Neural progenitor cell (in vitro differentiated cells): ENCODE data around the gene CORO7.

Source experiments
- EZH2phosphoT487 ChIP-seq: fragments of 200-600 bp; sonication (generic); IDR thresholded peaks from 2 replicates; pipeline ENCODE4 v1.6.1; 2017; ENCODE audit warnings: antibody characterized with exemption
- TF ChIP-seq, protein P1 (sequence below): fragments of 200-600 bp; sonication (generic); IDR thresholded peaks from 2 replicates; pipeline ENCODE4 v1.5.1; 2017; ENCODE audit warnings: antibody characterized with exemption, mild to moderate bottlenecking

DNA sequence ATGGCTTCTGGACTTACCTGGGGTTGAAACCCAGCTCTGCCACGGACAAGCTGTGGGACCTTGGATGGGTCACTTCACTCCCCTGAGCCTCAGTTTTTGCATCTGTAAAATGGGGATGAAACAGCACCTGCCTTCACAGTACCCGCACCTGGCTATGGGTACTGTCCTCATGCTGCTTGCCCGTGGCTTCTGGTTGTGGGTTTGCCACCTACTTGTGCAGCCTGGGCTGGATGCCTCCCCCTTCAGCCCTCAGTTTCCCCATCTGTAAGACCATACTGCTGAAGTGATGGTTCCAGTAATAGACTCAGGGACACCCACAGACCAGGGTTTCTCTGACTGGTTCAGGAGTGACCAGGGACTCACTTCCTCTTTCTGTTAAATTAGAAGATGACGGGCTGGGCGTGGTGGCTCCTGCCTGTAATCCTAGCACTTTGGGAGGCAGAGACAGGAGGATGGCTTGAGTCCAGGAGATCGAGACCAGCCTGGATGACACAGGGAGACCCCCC is 91.1 kb downstream of the CORO7 start:
- no peak for TF ChIP-seq EZH2phosphoT487
- TF ChIP-seq, protein P1, sequence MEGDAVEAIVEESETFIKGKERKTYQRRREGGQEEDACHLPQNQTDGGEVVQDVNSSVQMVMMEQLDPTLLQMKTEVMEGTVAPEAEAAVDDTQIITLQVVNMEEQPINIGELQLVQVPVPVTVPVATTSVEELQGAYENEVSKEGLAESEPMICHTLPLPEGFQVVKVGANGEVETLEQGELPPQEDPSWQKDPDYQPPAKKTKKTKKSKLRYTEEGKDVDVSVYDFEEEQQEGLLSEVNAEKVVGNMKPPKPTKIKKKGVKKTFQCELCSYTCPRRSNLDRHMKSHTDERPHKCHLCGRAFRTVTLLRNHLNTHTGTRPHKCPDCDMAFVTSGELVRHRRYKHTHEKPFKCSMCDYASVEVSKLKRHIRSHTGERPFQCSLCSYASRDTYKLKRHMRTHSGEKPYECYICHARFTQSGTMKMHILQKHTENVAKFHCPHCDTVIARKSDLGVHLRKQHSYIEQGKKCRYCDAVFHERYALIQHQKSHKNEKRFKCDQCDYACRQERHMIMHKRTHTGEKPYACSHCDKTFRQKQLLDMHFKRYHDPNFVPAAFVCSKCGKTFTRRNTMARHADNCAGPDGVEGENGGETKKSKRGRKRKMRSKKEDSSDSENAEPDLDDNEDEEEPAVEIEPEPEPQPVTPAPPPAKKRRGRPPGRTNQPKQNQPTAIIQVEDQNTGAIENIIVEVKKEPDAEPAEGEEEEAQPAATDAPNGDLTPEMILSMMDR, result no peak
